Hematopoietic multipotent progenitor cell treated with erythropoietin and hydrocortisone succinate and interleukin-3 and kit ligand, for 6 days (in vitro differentiated cells): ENCODE results near the gene USP21.
"Not testable (repeated sequence)": the region's sequence is repeated elsewhere in the genome, so short reads cannot be mapped to it uniquely, and the experiment has no call there.

Experiments
- DNase-seq: peaks from one replicate; pipeline ENCODE4 v3.0.0-alpha.2; 2015

Gene USP21, protein sequence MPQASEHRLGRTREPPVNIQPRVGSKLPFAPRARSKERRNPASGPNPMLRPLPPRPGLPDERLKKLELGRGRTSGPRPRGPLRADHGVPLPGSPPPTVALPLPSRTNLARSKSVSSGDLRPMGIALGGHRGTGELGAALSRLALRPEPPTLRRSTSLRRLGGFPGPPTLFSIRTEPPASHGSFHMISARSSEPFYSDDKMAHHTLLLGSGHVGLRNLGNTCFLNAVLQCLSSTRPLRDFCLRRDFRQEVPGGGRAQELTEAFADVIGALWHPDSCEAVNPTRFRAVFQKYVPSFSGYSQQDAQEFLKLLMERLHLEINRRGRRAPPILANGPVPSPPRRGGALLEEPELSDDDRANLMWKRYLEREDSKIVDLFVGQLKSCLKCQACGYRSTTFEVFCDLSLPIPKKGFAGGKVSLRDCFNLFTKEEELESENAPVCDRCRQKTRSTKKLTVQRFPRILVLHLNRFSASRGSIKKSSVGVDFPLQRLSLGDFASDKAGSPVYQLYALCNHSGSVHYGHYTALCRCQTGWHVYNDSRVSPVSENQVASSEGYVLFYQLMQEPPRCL

DNA sequence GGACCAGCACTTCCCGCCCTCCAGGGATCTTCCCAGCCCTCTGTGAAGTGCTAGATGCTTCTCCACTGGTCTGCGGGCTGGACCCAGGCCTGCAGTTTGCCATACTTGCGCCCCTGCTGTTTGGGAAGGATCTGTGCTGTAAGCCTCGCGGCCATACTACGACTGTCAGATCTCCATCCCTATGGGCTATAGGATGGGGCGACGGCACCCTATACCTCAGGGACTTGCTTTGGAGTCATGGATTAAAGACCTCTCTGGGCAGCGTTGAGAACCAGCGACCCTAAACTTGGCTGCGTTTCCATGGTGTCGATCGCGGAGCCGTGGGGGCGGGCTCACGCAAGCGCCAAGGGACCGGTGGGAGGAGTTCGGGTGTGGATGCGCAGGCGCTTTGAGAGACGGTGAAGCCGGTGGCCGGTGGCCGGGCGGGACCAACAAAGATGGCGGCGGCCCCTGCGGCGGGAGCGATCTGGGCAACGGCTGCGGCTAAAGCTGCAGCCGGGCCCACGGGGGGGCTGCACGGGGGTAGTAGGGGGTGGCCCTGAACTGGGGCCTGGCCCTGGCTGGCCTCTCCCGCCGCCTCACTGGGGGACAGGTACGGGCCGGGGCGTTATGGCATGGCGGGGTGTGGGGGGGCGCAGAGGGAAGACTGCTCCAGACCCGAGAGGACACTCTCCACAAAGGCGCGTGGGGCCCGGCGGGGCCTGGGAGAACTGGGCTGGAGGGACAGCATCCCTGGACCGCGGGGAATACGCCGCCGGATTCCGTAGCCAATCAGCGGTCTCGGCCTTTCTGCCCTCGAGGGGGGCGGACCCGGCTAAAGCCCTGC is at the start of gene USP21:
Gene USP21, plus strand, starts transcription at position 414 of the 826 bp plus-strand sequence. CDS start 1,141 bp downstream, outside the sequence.
- DNase-seq, result peak; percentile 97

DNA sequence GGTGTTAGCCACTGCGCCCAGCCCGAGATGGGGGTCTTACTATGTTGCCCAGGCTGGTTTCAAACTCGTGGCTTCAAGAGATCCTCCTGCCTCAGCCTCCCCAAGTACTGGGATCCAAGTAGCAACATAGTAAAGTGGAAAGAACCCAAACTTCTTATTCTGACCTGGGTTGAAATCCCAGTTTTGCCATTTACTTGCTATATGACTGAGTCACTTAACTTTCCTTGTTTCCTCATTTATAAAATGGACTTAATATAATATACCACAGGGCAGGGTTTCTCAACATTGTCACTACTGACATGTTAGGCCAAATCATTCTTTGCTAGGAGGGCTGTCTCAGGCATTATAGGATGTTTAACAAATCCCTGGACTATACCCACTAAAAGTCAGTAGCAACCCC is 48.2 kb upstream of the USP21 start:
- DNase-seq, result no peak

DNA sequence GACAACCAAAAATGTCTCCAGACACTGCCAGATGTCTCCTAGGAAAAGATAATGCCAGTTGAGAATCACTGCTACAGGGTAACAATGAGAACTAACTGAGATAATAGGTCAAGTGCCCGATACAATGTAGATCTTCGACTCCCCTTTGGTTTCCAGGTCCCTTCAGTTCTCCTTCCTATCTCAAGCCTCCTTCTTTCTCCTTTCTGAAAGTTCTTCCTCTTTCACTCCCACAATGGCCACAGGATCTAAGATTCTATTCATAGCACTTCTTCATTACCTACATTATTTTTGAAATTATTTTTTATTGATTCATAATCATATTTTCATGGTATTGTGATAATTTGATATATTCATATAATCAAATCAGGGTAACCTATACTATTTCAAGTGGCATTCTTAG is 47.8 kb upstream of the USP21 start:
- peak; percentile 37 for DNase-seq

DNA sequence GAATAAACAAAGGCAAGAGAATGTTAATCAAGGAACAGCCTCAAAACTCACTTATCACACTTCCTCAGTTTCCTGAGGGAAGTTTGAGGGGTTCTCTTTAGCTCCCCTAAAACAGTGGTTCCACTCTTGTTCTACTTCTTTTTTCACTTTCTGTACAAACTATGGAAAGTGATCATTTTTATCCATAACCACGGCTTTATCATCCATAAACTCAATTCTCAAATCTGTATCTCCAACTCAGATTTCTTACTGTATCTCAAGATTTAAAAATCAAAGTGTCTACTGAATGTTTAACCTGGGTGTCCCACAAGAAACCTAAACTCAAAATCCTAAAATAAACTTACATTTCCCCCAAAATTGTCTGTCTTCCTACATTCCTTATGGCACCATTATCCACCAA is 45.4 kb upstream of the USP21 start:
- no peak for DNase-seq

DNA sequence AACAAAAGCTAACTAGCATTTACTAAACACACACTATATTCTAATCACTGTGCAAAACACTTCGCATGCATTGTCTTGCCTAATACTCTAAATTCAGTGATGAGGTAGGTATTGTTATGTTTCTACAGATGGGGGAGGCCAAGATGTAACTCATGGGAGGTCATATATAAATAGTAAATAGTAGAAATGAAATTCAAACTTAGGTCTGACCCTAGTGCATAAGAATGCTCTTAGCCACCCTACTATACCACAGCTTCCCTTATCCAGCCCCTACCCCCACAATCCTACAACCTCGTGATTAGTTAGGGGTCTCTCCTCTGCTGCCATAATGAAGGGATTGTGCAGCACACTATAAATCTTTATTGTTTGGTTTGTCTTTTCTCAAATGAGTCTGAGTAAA is 44.7 kb upstream of the USP21 start:
- no peak for DNase-seq

DNA sequence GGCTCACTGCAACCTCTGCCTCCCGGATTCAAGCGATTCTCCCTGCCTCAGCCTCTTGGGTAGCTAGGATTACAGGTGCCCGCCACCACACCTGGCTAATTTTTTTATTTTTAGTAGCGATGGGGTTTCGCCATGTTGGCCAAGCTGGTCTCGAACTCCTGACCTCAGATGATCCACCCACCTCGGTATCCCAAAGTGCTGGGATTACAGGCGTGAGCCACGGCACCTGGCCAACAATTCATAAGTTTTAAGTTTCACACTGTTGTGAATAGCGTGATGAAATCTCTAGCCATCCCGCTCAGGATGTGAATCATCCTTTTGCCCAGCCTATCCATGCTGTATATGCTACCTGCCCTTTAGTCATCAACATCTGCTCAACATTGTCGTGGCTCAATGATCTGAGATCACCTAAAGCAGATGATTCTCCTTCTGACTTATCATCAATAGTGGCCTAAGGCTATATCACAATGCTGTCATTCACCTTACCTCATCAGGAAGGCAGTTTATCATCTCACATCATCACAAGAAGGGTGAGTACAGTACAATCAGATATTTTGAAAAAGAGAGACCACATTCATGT is 44.1 kb upstream of the USP21 start:
- DNase-seq, result no peak

DNA sequence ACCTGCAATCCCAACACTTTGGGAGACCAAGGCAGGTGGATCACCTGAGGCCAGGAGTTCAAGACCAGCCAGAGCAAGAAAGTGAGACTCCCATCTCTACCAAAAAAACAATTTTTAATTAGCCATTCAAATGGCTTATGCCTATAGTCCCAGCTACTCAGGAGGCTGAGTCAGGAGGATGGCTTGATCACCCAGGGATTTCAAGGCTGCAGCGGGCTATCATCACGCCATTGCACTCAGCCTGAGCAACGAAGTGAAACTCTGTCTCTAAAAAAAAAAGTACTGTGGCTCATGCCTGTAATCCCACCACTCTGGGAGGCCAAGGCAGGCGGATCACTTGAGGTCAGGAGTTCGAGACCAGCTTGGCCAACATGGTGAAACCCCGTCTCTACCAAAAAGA is 43.3 kb upstream of the USP21 start:
- not testable (repeated sequence) for DNase-seq

DNA sequence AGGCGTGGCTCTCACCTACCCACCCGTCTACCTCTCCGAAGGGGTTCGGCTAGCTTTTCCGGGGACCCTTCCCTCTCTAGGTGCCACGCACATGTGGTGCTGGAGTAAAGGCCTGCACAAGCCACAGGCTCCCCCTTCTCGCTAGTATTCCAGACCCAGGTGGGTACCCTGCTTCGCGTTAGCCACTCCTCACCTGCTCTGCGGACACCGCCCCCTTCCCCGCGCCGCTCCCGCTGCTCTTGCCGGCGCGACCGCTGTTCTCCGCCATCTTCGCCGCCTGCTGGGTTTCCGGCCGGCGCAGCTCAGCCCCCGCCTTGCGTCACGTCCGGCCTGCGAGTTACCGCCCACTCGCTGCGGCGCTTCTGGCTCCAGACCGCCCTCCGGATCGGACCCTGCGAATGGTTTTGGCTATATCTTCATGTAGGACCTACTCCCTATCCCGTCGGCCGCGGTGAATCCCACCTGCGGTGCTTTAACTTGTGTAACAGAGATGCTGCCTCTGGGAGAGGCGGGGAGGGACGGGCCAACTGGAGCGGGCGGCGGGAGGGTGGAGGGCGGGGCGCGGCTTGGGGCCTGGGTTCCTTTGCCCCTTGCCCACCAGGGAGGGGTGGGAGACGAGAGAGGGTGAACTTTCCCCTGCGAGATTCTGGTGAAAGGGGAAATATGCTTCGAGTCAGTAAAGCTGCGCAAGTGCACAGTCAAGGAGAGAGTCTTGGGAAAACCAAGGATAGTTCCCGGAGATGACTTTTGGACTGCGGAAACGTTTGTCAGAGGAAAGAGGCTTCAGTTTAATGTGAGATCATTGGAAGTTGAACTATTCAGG is 41.3 kb upstream of the USP21 start, which contains the start of the genes NIT1 and PFDN2:
Gene NIT1, plus strand, starts transcription at position 347 of the 823 bp plus-strand sequence. Its CDS starts 72 bp downstream, at position 419.
Gene PFDN2, minus strand, starts transcription at position 279 of the 823 bp plus-strand sequence. Its CDS starts 11 bp downstream, at position 268.
- DNase-seq, result peak; percentile 91

DNA sequence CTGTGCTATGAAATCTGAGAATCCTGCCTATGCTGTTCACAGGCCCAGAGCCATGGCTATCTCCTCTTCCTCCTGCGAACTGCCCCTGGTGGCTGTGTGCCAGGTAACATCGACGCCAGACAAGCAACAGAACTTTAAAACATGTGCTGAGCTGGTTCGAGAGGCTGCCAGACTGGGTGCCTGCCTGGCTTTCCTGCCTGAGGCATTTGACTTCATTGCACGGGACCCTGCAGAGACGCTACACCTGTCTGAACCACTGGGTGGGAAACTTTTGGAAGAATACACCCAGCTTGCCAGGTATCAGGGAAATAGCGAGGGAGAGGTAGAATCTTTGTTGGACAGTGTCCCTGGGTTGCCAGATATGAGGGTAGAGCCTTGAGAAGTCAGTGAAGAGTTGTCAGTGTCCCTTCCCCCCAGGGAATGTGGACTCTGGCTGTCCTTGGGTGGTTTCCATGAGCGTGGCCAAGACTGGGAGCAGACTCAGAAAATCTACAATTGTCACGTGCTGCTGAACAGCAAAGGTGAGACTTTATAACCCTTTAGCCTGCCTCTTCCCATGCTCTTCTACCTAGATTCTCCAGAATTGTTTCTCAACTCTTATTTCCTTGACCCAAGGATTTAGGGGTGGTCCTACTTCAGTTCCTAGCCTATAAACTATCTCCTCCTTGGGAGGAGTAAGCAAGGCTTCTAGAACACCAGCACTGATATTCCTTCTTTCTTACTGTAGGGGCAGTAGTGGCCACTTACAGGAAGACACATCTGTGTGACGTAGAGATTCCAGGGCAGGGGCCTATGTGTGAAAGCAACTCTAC is 40.0 kb upstream of the USP21 start:
- peak; percentile 90 for DNase-seq

DNA sequence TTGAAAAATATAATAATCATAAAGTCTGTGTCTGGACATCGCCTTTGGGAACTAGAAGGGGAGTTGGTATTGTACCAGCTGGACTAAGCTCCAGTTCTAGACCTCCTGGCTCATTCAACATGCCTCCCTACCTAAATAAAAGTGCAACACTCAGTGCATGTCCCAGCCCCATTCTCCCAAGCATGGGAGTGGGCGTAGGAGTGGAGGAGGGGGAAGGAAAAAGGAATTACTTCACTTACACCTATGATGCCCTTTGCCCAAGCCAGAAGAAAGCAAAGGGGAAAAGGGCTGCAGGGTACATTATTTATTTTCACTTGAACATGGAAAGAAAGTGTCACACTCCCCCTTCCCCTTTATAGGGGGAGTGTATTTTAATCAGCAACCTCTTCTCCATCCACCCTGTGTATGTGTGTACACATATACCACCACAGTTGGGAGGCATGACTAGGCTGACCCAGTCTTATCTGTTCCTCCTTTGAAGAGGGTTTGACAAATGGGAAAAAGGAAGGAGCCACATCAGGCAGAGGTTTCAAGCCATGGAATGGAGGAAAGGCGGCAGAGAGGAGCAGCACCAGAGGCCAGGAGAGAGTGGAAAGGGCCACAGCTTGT is 38.2 kb upstream of the USP21 start:
- no peak for DNase-seq

DNA sequence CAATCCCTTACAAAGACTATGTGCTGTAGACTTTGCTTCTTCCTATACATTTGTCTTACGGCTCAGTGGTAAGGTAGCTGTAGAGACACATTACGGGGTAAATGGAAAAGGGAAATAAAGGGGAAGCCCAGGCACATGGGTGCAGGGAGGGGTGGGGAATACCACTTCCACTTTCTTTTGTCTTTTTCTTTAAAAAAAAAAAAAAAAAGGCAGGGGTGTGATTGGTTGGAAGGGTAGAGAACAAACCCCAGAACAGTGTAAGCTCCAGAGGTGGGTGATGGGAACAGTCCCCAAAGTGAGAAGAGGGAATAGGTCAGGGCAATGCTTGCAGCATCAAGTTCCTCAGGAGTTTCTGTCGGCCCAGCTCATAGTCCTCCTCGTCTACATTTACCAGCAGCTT is 37.5 kb upstream of the USP21 start:
- no peak for DNase-seq

DNA sequence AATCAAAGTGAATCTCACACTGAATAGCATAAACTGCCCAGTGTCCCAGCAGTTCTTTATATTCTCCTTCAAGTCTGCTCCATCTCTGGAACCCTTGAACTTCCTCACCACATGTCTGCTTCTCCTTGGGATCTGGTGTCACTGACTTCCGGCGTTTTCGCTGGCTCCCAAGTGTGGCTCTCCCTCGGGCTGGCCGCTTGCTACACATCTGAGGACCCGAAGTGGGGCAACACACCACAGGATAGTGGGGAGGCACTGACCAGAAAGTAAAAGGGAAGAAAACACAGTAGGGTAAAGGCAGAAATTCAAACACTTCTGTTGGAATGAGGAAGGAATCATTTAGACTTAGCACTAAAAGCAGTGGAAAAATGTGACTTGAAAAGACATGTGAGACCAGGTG is 36.3 kb upstream of the USP21 start:
- DNase-seq, result no peak

DNA sequence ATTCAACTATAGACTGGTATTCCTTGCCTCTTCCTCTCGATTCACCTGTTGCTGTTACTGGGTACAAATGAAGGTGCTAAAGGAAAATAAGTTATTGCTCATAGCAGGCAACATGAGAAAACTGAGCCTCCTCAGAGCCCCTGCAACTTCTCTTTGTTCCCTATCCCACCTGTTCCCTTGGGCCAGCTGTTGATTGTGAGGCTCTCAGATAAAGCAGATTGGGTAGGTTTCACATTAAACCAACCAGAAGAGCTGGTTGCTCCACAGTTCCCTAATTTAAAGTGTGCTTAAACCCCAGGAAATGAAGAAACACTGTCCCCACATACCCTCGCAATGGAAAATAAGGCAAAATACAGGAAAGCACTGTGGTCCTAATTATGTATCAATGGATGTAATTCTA is 31.7 kb upstream of the USP21 start:
- peak; percentile 37 for DNase-seq

DNA sequence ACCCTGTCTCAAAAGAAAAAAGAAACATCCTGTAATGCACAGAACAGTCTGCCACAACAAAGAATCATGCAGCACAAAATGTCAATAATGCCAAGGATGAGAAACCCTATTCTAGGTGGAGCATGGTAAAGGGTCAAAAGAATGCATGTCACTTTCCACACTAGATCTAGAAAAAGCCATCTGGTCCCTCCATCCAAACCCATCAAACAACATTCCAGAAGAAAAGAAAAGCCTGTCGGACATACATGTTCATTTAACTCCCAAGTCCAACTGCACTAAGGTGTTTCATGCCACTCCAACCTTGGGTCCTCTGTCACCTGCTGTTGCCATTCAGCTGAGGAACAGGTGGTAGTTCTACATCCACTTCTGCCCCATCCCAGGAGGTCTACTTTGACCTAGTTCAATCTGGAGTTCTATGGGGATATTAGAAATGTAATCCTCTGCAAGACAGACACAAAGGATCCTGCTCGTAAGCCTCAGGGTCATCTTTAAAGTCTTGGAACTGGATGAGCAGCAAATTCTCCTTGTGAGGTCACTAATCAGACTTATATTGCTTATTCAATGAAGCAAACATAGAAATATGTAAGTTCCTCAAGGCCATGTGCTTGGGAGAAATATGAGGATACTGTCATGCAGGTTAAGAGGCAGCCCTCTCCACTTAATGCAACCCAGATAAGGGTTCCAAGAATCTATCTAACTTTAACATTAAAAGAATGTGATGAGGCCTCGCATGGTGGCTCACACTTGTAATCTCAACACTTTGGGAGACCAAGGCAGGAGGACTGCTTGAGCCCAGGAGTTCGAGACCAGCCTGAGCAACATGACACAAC is 30.5 kb upstream of the USP21 start:
- no peak for DNase-seq

DNA sequence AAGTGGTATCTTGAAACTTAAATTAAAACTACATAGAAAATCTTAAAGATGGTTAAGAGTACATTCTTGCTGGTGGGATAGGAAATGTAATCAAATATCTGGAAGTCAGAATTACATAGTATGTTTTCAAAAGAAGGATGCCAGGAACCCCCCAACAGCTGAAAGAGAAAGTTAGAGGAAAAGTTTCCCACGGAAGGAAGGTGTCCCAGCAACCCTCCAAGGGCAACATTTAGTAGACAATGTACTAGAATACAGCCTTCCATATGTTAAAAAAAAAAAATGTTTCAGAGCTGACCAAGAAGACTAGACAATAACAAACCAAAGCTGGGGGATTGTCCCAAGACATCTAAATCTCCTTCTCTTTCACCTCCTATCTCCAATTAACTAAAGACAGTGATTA is 29.0 kb upstream of the USP21 start:
- no peak for DNase-seq

DNA sequence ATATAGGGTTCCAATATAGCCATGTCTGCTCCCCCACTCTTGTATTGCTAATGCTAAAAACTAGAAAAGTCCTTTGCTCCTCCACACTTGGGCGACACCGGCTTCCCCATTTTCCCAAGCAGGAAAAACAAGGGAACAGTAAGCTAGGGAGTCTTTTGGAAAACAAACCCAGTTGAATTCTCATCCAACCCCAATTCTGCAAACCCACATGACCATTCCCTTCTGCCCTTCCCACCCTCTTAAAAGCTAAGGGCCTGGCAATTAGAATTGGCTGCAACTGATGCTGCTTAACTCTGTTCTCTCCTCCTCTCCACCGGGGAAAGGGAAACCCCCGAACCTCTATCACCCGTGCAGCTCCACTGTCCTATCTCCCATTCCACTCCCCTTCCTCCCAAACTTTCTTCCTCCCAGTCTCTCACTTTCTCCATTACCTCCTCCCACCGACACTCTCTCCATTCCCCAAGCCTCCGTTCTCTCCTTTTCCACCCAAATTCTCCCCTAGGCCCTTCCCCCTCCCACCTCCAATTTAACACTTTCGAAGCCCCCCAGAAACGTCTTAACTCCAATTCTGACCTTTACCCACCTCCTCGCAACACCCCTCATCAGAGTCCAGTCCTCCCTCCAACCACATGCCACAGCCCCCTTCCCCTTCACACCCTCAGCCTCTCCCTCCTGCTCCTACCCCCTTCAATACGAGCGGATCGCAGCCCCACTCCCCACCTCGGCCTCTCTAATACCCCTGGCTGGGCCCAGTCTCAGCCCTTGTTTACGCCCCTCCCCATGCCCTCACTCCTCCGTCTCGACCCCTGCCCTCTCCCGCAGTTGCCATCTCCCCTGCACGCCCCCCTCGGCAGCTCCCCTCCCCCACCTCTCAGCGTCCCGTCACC is 27.5 kb upstream of the USP21 start:
- peak; percentile 31 for DNase-seq

DNA sequence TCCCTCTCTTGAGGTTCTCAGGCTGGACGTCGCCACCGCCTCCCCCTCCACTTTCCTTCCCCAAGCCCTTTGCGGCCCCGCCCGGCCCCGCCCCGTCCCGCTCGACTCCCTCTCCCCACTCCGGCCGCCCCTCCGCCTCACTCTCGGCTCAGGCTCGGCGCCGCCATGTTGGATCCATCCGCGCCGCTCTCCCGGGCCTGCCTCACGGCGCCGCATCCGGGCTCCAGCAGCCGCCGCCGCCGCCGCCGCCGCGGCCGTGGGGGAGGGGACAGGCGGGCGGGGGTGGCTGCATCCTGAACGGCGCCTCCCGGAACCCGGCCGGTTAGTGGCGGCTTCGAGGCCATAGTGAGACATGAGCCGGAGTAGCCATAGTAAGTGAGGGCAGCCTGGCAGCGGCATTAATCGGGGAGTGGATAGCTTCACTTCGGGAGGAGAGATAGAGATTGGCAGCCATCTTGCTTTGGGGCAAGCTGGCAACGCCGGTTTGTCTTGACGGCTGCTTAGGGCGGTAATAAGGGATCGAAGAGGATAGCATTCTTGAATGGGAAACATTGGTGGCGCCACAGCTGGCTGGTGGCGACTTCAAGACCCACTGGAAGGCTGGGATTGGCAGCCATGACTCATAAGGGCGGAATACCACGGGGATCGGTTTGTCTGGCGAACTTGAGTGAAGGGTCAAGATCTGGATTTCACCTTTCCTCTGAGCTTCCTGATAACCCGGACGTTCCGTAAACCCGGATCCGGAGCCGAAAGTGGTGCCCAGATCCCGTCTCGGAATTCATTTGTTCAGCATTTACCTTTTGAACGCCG is 26.7 kb upstream of the USP21 start, which contains the start of gene DEDD:
Gene DEDD, minus strand, starts transcription at position 258 of the 810 bp plus-strand sequence. CDS start 8,205 bp downstream, outside the sequence.
- DNase-seq, result peak; percentile 99
